Hematopoietic multipotent progenitor cell treated with erythropoietin and hydrocortisone succinate and interleukin-3 and kit ligand, for 6 days (in vitro differentiated cells): ENCODE data around the gene KCNN2.

Source experiments
- DNase-seq: peaks from one replicate; pipeline ENCODE4 v3.0.0-alpha.2; 2015

The KCNN2 gene

GRCh38 chr5:114362977-114363761 is 1.3 kb downstream of the KCNN2 start:
- DNase-seq = no peak

DNA sequence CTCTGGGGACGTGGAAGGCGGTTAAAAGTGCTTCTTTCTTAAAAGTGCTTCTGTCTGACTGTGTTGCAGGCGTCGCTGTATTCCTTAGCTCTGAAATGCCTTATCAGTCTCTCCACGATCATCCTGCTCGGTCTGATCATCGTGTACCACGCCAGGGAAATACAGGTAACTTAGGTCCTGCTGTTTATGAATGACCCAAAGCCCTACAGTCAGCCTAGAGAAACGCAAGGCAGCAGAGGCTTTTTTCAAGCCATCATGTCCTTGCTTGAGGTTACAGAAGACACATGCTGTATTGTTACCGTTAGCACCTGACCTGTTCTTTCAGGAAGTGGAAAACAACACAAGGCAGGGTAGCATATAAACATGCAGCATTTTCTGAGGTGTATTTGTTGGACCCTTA is 2.0 kb downstream of the KCNN2 start:
- no peak for DNase-seq

DNA sequence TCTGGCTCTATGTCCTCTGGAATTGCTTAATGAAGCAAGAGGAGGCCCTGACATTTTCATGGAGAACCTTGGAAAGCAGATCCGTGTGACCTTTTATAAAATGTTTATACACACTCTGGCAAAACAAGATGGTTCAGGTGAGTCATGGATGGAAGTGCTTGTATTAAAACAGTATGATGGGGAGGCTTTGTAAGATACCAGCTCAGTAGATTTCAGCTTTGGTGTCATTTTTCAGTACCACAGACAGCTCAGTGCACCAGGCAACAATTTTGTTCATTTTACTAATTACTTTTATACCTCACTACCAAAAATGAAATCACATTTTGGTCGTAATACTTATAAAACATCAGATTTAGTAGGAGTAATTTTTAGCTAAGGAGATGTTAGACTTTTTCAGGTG is 5.2 kb downstream of the KCNN2 start:
- DNase-seq = no peak

DNA sequence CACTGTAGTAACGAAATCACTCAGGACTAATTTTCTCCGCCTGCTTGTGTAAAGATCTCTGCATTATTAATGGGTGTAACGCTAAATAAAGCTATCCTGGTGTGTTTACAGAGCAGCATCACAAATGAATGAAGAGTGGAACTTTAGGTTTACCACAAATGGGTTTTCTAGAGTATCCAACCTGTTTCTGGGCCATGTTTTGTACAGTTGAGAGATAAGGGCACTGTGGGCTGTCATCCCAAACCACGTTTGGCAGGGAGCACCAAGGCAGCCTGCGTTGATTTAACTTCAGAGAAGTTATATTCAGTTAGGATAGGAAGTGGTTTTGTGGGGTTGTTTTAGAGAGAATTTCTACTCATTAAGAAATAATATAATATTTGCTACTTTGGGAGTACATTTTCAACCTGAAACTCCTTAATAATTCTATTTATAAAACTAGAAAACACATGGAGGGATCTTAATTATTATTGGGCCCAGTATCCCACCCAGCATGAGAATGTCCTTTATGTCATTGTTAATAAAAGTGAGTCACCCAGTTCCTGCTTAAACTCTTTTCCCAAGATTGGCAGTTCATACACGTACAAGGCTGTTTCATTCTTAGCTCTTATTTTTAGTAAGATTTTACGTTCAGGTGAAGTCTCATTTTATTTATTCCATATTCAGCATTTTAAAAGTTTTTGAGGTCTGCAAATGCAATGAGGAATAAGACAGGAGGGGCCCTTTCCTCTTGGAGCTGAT is 8.0 kb downstream of the KCNN2 start:
- no peak for DNase-seq

- no peak for DNase-seq
Measured at GRCh38 chr5:114377050-114377844, 15.4 kb downstream of the KCNN2 start.

DNA sequence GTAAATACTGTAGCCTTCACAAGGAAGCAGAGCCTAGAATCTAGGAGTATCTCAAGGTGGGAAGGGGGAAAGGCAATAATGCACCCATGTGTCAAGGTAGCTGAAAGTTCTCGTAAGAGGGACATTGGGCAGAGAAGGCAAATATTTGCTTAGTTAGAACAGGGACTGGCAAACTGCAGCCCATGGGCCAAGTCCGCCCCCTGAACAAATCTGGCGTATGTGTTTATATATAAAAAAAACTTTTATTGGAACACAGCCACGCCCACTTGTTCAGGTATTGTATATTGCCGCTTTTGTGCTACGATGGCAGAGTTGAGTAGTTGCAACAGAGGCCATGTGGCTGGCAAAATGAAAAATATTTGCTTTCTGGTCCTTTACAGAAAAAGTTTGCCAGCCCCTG is 16.1 kb downstream of the KCNN2 start:
- no peak for DNase-seq

GRCh38 chr5:114380721-114381120 is 18.9 kb downstream of the KCNN2 start:
- no peak for DNase-seq

DNA sequence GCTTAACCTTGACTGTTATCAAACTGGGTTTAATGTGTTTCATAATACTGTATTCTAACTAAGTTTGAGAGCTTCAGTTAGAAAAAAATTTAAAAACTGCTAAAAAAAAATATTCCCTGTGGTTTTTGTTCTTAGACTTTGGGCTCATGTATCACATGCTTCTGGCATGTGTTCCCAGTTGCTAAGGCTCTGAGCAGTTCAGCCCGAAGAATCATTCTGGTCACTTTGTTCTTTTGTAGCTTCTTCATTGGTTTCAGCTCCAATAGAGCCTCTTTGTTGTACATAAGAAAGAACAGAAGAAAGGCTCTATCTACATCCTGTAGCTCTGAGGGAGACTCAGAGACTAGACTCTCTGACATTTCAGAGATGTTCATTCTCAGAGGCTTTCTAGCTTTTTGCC is 25.6 kb downstream of the KCNN2 start:
- no peak for DNase-seq

- no peak for DNase-seq
Measured at GRCh38 chr5:114390431-114390830, 28.6 kb downstream of the KCNN2 start.

DNA sequence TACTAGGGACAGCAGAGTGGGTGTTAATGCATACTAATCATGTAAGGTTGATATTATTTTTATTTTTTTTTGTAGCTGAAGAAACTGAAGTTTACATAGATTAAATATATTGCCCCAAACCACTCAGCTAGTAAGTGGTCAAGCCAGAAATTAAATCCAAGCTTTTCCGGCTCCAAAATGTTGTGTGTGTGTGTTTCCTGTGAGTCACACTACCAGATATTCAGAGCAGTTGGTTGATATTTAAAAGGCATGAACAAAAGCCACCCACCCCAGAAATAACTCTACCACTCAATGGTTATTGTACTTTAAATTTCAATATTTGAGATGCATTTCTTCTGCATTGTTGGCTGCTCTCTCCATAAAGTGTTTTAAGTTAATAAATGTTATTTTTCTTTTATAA is 29.5 kb downstream of the KCNN2 start:
- DNase-seq = no peak

- no peak for DNase-seq
Measured at GRCh38 chr5:114393159-114393558, 31.3 kb downstream of the KCNN2 start.

DNA sequence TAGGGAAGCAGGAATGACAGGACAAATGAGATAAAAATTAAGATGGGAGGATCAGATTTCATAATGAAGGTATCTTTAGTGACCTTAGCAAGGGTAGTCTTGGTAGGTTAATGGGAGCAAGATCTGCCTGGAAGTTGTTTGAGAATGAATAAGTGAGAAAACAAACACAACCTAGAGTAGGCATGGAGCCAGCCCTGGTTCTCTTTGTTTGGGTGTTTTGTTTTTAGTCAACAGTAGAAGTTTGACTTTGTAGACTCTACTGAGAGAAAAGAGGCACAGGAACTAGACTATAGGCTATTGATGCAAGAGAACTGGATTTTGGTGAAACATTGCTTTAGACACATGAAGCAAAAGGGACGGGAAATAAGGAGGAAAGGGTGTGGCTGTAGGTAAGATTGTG is 40.3 kb downstream of the KCNN2 start:
- DNase-seq = no peak

GRCh38 chr5:114407783-114408182 is 45.9 kb downstream of the KCNN2 start:
- DNase-seq = no peak

DNA sequence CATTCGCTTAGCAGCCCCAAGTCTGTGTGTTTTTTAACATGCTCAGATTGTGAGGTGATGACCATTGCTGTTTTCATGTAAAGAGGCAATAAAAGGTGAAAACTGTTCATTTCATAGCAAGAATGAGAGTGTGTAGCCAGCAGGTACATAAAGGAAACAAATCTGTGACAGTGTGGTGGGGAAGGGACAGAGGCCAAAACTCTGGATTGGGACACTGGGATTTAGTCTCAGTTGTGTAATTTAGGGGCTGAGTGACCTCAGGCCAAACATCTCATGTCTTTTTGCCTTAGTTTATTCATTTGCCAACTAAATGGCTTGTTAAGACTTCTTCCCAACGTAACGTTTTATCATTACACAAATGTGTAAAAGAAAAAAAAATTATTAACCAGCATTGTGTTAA is 47.0 kb downstream of the KCNN2 start:
- DNase-seq = no peak

- no peak for DNase-seq
Measured at GRCh38 chr5:114411380-114411931, 49.6 kb downstream of the KCNN2 start.

DNA sequence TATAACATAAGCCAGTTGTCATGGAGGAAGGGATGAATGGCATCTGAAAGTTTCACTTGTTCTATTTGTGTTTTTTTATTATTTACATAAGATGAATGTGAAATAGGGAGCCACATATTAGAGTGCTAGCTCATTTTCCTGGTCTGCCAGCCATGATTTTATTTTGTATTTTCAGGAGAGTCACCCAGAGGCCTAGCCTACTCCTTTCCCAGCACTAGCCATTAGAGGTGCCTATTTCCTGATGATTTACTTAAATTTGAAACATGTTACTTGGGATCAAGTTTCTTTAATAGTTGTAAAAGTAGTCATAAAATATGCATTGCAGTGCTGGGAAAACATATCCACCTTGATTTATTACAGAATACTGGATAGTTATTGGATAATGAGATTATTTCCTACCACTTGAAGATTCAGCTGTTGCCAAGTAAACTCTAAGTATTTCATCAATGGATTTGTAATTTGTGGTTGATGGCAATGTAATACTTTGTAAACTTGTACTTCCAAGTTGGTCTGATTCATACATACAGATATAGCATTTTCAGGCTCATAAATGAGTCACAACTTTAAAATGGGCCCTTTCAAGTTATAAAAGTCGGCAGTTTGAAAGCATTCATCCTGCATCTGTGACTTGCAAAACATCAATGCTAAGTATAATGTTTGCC is 50.8 kb downstream of the KCNN2 start:
- DNase-seq = no peak

- DNase-seq = no peak
Measured at GRCh38 chr5:114415760-114416159, 53.9 kb downstream of the KCNN2 start.

DNA sequence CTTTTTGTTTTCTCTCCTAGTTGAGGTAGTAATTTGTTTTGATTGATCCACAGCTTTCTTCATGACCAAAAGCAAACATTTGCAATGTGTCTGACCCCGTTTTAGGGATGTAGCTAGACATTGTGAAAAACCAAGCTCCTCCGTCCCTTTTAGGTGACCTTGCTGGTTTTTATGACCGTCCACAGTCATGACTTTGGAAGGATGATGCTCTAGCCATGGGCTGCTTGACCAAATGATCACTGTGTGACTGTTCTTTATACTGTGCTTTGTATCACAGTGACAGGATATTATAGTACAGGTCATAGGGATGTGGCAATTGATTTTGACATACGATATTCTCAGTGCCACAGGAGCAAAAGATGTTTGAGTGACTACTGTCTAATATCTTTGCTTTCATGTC is 54.4 kb downstream of the KCNN2 start:
- no peak for DNase-seq

- DNase-seq = no peak
Measured at GRCh38 chr5:114417519-114417918, 55.6 kb downstream of the KCNN2 start.

- DNase-seq = peak; percentile 1
Measured at GRCh38 chr5:114418176-114419066, 56.6 kb downstream of the KCNN2 start.

- no peak for DNase-seq
Measured at GRCh38 chr5:114419067-114419388, 57.2 kb downstream of the KCNN2 start.

- no peak for DNase-seq
Measured at GRCh38 chr5:114419959-114420358, 58.1 kb downstream of the KCNN2 start.
